Embryonic facial prominence (tissue), 1 donor: ENCODE measurements around the gene MARCHF11.

ENCODE experiments used
- DNase-seq: peaks from one replicate; pipeline ENCODE4 v3.0.0-alpha.2; 2016; ENCODE audit errors: extremely low spot score

Gene MARCHF11

GRCh38 chr5:16134204-16134603, 45.4 kb downstream of the MARCHF11 start:
- DNase-seq: no peak

GRCh38 chr5:16131878-16132277, 47.7 kb downstream of the MARCHF11 start:
- DNase-seq: no peak

- no peak for DNase-seq
These were observed 50.6 kb downstream of the MARCHF11 start for GRCh38 chr5:16128944-16129343.

- DNase-seq: no peak
These were observed 51.6 kb downstream of the MARCHF11 start for GRCh38 chr5:16127865-16128544.

- no peak for DNase-seq
These were observed 59.0 kb downstream of the MARCHF11 start for GRCh38 chr5:16120579-16120978.

- no peak for DNase-seq
These were observed 59.8 kb downstream of the MARCHF11 start for GRCh38 chr5:16119790-16120189.

- no peak for DNase-seq
These were observed 64.5 kb downstream of the MARCHF11 start for GRCh38 chr5:16115140-16115539.

GRCh38 chr5:16108418-16108817, 71.2 kb downstream of the MARCHF11 start:
- no peak for DNase-seq

- no peak for DNase-seq
These were observed 74.6 kb downstream of the MARCHF11 start for GRCh38 chr5:16104961-16105360.

GRCh38 chr5:16095612-16096011, 84.0 kb downstream of the MARCHF11 start:
- DNase-seq: no peak

- no peak for DNase-seq
These were observed 89.3 kb downstream of the MARCHF11 start for GRCh38 chr5:16090270-16090669.

GRCh38 chr5:16082982-16083381, 96.6 kb downstream of the MARCHF11 start:
- no peak for DNase-seq

- no peak for DNase-seq
These were observed 97.5 kb downstream of the MARCHF11 start for GRCh38 chr5:16082053-16082452.

GRCh38 chr5:16081376-16081955, 98.1 kb downstream of the MARCHF11 start:
- no peak for DNase-seq

GRCh38 chr5:16076657-16077056, 102.9 kb downstream of the MARCHF11 start:
- no peak for DNase-seq

- no peak for DNase-seq
These were observed 105.2 kb downstream of the MARCHF11 start for GRCh38 chr5:16074358-16074757.

- DNase-seq: no peak
These were observed 107.0 kb downstream of the MARCHF11 start for GRCh38 chr5:16072616-16073015.

- no peak for DNase-seq
These were observed 112.2 kb downstream of the MARCHF11 start for GRCh38 chr5:16067415-16067814.

- no peak for DNase-seq
These were observed 112.8 kb downstream of the MARCHF11 start for GRCh38 chr5:16066810-16067209.

GRCh38 chr5:16066320-16066719, 113.3 kb downstream of the MARCHF11 start:
- DNase-seq: no peak

- DNase-seq: no peak
These were observed 113.8 kb downstream of the MARCHF11 start for GRCh38 chr5:16065831-16066230.

GRCh38 chr5:16064135-16064893, 115.3 kb downstream of the MARCHF11 start:
- no peak for DNase-seq

- DNase-seq: no peak
These were observed 118.4 kb downstream of the MARCHF11 start for GRCh38 chr5:16061163-16061562.
